ENCODE data around the gene SERPINI1.

DNA sequence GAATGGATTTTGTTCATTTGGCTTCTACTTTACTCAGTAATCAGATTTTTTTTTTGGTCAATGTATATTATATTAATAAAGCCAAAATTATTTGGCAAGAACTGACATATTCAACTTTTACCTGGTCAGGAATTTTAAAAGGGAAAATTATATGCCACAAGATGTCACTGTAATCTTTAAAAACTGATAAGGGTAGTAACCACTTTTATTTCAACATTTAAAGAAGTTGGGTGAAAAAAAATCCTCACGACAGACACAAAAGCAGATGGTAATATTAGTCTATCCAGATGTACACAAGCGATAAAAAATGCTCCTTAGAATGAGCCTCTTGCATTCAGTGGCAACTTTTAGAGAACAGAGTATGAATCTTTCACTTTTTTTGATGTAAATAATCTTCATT, 101.9 kb downstream of the SERPINI1 start:
- TF ChIP-seq, protein P1, sequence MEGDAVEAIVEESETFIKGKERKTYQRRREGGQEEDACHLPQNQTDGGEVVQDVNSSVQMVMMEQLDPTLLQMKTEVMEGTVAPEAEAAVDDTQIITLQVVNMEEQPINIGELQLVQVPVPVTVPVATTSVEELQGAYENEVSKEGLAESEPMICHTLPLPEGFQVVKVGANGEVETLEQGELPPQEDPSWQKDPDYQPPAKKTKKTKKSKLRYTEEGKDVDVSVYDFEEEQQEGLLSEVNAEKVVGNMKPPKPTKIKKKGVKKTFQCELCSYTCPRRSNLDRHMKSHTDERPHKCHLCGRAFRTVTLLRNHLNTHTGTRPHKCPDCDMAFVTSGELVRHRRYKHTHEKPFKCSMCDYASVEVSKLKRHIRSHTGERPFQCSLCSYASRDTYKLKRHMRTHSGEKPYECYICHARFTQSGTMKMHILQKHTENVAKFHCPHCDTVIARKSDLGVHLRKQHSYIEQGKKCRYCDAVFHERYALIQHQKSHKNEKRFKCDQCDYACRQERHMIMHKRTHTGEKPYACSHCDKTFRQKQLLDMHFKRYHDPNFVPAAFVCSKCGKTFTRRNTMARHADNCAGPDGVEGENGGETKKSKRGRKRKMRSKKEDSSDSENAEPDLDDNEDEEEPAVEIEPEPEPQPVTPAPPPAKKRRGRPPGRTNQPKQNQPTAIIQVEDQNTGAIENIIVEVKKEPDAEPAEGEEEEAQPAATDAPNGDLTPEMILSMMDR (IDR thresholded peaks at IDR 0.05): no peak; the same call in 1 of the 2 replicates
- TF ChIP-seq, protein P2, sequence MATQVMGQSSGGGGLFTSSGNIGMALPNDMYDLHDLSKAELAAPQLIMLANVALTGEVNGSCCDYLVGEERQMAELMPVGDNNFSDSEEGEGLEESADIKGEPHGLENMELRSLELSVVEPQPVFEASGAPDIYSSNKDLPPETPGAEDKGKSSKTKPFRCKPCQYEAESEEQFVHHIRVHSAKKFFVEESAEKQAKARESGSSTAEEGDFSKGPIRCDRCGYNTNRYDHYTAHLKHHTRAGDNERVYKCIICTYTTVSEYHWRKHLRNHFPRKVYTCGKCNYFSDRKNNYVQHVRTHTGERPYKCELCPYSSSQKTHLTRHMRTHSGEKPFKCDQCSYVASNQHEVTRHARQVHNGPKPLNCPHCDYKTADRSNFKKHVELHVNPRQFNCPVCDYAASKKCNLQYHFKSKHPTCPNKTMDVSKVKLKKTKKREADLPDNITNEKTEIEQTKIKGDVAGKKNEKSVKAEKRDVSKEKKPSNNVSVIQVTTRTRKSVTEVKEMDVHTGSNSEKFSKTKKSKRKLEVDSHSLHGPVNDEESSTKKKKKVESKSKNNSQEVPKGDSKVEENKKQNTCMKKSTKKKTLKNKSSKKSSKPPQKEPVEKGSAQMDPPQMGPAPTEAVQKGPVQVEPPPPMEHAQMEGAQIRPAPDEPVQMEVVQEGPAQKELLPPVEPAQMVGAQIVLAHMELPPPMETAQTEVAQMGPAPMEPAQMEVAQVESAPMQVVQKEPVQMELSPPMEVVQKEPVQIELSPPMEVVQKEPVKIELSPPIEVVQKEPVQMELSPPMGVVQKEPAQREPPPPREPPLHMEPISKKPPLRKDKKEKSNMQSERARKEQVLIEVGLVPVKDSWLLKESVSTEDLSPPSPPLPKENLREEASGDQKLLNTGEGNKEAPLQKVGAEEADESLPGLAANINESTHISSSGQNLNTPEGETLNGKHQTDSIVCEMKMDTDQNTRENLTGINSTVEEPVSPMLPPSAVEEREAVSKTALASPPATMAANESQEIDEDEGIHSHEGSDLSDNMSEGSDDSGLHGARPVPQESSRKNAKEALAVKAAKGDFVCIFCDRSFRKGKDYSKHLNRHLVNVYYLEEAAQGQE (IDR thresholded peaks at IDR 0.05; ENCODE audit: insufficient read depth in 1 of 2, low read depth in 2 of 2, low read length in 1 of 2): no peak
- TF ChIP-seq POLR2AphosphoS5 (IDR thresholded peaks at IDR 0.05; ENCODE audit: low read depth, low read length): no peak
- TF ChIP-seq TCF7L2 (IDR thresholded peaks at IDR 0.05; ENCODE audit: low read depth, low read length): no peak
